Measurements from ENCODE around the gene MAN1A1.
"Not testable (repeated sequence)": the region's sequence is repeated elsewhere in the genome, so short reads cannot be mapped to it uniquely, and the experiment has no call there.

MAN1A1 gene

DNA sequence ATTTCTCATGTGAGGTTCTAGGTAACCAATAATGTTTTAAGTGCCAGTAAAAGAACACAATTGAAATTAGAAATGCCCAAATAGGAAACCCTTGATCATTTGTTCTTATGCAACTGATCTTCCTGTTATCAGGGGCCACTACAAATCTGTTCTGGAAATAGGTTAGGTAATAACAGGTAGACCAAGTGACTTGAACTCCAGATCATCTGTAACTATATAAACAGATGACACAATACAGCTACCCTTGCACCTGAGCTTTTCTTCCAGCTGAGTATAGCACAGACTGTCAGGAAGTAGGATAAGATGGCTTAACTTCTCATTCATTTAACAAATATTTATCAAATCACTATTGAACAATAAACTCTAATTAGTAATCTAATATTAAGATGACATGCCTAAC lies 52.5 kb downstream of the MAN1A1 start:
- no peak for FAIRE-seq

DNA sequence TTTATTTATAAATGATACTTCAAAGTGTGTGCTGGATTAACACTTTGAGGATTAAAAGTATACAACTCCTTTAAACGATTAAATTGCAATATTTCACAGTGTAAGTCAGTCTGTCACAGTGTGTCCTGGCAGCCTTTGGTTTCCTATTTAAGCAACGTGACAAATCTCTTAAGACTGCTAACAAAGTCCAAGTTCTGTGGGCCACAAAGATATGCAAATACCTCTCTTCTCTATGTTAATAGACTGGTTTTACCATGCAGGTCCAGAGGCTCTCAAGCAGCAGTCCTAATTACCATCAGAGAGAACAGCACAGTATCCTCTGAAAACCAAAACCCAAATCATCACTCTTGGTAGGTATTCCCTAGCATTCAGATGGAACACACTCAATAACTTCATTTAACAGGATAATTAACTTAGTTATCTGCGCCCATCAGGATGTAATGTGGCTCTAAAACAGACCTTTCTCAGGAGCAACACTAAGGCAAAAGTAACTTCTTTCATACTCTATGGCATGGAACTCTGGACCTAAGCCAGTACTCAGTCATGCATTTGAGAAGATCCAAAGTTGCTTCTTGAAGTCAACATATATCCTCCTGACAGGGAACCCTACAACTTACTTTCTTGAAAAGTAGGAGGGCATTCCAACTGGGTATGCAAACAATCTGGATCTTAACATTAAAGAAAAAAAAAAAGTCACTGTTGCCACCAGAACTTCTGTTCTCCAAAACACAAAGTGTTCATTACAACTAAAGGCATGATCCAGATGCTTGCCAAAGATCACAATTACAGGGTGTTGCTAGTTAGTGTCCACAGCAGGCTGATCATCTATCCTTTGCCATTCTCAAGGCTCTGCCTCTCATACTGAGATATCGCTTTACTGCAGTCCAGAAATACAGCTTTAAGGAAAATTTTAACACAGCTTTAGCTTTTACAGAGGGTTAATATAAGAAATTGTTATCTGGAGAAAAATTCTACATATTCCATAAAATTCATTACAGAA lies 53.2 kb downstream of the MAN1A1 start:
- FAIRE-seq, result no peak

DNA sequence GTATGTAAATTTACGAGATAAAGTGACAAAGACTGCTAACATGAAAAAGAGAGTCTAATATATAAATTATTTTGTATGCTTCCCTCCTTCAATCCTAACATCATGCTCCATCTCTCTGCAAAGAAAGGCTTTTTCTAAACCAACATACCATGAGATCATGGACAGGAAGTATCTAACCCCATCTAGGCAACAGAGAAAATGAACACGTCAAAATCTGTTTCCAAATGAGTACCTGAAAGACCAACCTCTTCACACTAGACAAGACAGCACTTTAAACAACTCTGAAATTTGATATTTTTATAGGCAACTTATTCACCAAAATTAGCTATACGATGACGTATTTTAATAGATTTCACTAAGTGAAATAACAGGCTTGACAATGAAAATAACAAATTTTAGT lies 54.6 kb downstream of the MAN1A1 start:
- no peak for FAIRE-seq

DNA sequence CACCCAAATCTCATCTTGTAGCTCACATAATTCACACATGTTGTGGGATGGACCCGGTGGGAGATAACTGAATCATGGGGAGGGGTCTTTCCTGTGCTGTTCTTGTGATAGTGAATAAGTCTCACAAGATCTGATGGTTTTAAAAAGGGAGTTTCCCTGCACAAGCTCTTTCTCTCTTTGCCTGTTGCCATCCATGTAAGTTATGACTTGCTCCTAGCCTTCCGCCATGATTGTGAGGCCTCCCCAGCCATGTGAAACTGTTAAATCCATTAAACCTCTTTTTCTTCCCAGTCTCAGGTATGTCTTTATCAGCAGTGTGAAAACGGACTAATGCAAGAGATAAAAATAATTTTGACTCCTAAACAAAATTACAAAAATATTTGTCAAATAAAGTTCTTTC lies 58.5 kb downstream of the MAN1A1 start:
- not testable (repeated sequence) for FAIRE-seq

DNA sequence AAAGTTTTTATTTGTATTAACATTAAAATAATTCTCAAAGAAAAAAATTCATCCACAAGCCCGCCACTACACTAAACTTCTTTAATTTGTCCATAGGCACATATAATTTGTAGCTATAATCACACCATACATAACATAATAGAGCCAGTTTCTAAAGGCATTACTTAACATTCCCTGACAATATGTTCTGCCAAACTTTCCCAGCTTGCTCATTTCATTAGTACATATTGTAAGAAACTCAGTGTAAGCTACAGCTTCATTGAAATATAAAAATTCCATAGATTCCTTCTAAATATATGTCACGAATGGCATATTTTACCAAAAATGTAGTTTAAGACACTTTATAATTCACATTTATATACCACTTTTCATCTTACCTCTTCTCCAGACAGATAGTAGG lies 59.3 kb downstream of the MAN1A1 start:
- FAIRE-seq, result no peak

DNA sequence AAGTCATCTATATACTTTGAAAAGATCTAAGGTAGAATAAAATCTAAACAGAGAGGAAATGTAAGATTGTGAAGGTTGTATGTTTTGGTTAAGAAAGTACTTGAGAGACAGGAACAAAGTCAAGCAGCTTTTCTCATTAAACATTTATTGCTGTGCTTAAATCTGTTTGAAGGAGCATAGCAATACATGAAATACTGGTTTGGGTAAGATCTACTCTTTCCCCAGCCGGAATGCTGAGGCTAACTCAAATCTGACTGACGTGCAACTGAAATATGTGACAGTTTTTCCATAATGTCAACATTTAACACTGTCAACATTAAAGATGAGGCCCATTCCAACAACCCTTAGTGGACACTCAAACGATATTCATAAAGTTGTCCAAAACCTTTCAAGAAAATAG lies 59.9 kb downstream of the MAN1A1 start:
- FAIRE-seq, result no peak

DNA sequence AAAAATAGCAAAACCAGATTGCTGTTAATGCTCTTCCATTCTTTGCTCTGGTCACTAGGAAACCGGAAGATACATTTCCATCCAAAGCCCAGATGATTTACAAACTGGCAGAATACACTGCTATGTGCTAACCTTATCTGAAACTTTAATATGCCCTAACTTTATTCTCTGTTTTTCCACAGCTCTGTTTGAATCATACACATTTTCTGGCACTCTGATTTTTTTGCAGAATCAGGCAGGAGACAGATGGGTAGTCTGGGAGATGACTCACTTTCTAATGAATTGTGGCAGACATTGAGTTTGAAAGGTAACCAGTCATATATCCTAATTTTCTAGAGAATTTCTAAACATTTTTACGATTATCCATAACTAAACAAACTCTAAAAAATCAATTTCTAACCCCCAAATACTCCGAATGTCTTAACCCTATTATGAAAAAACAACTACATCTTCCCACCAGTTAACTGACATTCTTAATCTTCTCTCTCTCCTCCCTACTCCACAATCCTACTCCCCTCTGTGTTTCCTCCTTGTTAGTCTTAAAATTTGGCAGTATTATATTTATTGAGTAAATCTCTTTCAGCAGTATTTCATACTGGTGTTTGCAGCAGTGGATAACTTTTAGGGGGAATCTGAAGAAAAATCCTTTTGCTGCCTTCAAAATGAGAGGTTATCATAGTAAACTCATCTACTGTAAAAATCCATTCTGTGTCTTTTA lies 63.5 kb downstream of the MAN1A1 start:
- FAIRE-seq, result no peak

DNA sequence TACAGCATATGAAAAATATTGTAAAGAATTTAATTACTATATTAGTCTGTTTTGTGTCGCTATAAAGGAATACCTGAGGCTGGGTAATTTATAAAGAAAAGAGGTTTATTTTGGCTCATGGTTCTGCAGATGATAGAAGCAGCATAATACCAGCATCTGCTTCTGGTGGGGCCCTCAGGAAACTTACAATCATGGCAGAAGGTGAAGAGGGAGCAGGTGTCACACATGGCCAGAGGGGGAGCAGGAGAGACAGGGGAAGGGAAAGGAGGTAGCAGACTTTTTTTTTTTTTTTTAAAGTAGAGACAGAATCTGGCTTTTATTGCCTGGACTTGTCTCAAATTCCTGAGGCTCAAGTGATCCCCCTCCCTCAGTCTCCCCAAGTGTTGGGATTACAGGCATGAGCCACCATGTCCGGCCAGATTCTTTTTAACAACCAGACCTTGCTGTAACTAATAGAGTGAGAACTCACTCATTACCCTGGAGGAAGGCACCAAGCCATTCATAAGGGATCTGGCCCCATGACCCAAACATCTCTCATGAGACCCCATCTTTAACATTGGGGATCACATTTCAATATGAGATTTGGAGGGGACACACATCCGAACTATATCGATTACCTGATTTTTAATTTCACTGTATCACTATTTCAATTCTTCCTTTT lies 64.6 kb downstream of the MAN1A1 start:
- FAIRE-seq, result no peak

DNA sequence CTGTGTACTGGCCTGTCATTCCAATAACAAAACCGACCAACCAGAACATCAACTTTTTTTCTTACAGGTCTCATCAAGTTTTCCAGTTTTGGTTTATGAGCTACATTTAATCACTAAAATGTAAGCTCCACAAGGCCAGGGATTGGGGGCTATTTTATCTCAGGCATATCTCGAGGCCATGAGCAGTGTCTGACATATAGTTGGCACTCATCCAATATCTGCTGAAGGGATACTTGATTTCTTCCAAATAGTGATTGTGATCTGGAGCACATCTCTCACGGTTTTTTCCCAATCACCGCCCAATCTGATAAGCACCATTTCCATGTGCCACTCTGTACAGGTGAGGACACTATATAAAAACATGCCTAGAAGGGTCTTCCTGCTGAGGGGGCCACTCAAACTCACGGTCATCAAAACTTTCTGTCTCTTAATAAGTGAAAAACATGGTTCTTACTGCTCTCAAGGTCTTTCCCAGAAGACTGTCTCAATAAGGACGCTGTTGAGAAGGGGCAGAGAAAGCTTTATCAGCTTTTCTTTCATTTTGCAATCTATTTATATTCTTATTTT lies 65.5 kb downstream of the MAN1A1 start:
- FAIRE-seq, result no peak

DNA sequence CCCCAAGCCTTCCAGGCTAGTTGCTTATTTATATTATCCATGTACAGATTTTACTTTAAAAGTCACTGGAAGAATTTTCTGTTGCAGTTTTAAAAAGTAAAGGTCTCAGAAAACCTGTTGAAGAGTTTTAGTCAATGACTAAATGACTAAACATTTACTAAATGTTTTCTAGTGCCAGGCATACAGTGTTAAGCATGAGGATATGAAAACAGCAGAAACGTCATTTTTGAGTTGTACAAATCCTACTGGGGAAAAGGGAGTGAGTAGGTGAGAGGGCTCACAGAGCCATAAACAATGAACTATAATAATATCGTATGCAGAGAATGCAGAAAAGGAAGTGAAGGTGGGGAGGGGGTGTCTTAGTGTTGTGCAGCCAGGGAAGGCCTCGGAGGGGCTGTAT lies 66.3 kb downstream of the MAN1A1 start:
- FAIRE-seq, result no peak

DNA sequence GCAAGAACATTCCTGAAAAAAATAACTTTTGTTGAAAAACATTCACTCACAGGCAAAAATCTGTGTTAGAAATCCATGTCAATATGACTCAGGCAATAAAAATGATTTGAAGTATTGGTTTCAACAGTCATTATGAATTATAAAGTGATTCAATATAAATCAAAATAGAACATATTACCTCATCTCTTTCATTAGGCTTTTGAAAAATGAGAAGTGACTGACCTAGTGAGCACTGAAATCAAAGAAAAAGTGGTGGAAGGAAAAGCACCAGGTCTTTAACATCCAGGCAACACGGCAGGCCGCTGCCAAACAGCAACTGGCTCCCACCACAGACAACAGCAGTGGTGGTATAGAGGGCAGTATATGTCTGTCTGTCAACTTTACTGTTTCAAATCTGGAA lies 68.9 kb downstream of the MAN1A1 start:
- FAIRE-seq, result no peak

DNA sequence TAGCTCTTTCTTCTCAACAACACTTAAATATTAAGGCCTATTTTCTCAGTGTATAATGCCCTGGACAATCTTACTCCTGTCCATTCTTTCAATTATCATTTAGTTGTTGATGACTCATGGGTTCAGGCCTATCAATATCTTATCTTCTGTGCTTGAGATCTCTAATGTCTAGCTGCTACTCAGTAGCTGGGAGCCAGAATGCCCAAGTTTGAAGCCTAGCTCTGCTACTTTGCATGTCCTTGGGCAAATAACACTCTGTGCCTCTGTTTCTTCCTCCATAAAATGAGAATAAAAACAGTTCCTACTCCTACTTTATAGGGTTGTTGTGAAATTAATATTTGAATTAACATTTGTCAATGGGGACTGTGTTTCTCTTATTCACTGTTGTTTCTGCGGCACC lies 69.5 kb downstream of the MAN1A1 start:
- no peak for FAIRE-seq

DNA sequence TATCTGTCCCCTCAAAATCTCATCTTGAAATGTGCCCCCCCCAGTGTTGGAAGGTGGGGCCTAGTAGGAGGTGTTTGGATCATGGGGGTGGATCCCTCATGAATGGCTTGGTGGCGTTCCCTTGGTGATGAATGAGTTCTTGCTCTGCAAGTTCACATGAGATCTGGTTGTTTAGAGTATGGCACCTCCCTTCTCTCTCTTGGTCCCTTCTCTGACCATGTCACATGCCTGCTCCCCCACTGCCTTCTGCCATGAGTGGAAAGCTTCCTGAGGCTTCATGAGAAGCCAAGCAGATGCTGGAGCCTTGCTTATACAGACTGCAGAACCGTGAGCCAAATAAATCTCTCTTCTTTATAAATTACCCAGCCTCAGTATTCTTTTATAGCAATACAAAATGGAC lies 70.9 kb downstream of the MAN1A1 start:
- no peak for FAIRE-seq

DNA sequence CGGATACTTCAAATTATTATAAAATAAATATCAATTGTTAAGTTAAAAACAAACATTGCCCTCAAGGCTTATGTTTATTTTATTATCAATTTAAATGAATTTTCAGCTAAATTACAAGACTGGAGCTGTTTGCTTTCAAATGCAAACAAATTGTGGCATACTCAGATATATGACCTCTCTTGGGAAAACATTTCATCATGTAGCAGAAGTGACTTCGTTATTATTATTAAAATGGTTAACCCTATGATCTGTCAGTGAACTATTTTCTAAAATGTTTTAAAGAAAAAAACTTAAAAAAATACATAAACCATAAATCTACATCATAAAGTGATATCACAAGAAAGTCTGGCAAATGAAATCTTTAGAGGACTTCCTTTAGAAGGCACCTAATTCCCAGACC lies 72.5 kb downstream of the MAN1A1 start:
- FAIRE-seq, result no peak

DNA sequence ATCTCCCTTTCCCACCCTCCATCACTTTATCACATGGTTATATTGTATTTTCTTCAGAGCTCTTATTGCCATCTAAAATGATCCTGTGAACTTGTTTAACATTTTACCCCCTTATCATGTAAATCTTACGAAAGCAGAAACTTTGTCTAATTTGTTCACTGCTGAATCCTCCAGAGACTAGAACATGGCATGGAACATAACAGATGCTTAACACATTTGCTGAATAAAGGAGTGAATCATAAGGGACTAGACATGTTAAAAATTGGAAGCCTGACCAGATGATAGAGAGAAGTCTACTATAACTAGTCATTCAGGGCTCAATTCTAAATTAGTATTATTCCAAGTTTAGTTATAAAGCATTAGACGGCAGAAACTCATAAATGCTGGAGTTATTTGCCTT lies 73.3 kb downstream of the MAN1A1 start:
- no peak for FAIRE-seq

DNA sequence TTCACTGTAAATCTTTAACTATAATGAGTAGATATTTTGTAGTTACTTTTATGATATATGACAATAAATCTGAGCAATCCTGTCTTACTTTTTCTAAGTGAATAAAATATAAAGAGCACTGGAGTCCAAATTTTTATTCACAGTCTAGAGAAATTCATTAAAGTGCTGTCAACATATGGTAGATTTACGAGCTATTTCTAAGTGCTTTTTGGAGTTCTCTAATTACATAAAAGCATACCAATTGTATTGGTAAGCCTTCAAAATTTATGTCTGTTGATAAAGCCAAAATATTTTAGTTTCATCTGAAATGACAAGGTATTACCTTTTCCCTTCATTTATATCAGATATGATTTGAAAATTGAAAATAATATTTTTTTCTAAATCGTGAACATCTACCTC lies 75.4 kb downstream of the MAN1A1 start:
- FAIRE-seq, result no peak

DNA sequence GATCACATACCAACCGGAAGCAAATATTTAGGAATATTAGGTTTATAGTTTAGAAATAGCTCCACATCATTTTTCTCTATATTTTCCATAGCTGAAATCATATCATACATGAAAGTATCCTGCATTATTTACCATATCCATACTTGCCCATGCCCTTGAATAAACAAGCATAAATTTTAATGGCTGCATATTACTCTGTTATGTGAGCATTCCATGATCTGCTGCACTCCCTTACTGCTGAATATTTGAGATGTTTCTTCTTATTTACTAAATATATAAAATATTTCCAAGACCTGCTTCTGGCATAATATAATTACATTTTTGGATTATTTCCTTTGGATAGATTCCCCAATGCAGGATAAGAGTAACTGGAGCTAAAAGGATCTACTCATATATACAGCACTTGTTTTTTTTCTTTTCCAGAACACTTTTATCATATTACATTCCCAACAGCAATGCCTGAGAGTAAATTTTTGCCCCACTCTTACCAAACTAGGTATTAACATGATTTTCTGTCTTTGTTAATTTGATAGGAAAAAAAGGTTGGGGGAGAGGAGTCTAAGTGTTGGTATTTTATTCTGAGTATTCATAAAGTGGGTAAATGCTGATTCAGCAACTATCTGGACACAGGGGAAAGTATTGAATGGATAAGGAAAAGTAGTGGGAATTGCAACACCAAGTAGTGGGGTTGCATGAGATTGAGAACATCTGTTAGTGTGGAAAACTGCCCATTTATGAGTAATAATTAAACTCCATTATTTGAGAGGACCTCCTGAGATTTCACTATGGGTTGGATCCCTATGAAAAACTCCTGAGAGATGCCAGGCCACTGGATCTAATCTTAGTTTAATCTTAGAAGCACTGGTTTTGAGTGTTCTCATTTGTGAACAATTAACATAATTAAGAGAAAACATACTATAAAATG lies 76.0 kb downstream of the MAN1A1 start:
- FAIRE-seq, result no peak

DNA sequence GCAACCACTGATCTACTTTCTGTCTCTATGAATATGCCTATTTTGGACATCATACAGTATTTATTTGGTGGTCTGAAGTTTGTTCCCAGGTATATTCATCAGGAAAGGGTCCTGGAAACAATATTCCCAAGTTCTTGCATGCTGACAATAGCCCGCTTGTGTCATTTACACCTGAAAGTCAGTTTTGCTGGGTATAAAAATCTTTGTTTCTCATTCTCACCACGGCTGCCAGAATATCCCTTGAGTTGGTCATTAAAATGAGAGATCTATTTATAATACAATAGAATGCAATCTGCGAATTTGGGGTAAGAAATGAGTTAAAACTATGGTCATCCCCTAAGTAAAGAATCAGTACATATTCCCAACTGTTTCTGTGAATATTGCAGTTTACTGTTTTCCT lies 79.0 kb downstream of the MAN1A1 start:
- FAIRE-seq, result no peak

DNA sequence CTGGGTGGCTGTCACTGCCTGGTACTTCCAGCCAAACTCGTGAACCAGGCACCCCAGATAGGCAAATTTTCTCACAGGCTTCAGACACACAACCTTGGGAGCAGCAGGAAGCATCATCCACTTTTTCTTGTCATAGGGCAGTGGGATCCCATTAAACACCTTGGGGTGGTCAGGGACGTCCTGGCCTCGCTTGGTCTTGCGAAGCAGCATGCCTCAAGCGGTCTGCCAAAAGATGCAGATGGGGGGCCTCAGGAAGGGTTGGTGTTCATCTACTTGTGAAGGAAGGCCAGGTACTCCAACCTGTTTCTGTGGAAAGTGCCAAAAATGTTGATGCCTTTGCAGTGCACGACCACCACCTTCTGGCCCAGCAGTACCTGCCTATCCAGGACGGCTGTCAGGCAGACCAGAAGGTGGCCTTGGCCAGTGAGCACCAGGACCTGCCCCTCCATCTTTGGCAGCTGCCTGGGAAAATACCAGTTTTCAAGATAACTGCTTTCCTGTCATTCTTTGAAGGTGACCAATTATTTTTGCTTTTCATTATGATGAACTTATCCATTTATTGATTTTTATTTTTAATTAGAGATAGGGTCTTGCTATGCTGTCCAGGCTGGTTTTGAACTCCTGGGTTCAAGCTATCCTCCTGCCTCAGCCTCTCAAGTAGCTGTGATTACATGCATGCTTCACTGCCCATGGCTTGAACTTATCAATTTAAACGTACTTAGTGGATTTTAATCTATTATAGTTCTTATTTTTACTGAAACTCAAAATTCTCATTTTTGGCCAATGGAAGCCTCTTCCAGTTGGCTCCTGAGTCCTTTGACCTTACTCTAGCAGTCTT lies 80.1 kb downstream of the MAN1A1 start:
- no peak for FAIRE-seq

DNA sequence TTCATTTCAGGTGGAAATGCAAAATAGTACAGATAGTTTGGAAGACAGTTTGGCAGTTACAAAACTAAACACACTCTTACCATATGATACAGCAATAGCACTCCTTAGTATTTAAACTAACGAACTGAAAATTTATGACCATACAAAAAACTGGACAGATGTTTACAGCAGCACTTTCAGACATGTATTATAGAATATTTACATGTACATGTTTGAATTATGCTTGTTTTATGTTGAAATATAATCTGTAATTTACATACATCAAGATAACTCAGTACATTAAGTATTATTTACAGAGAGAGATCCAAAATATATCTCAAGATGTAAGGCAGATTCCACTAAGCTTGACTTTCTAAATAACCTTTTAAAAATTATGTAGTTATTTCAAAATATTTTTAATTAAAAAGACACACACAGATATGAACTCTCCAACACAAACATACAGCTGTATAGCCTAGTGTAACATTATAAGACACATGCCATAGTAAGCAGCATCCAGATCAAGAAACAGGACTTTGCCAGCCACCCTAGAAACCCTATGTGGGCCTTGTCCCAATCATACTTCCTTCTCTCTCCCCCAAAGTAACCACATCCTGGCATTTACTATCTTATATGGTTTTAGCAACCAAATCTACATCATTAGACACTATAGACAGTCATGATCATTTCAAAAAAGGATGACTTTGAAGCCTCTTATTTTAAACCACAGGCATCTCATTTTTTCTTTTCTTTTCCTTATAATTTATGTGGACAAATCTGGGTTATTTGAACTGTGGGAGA lies 82.2 kb downstream of the MAN1A1 start:
- no peak for FAIRE-seq

Measured in A204.1 (cell line).